Gastrocnemius medialis (tissue), 4 donors: ENCODE measurements around the gene CD63. TPM values are rescaled to one million over a fixed set of nuclear protein-coding genes. Genes with fewer than 3 reads are reported as not detected.
A peak's percentile ranks its signal among the peaks of the same experiment; 100 is the strongest.

Source experiments
- ATAC-seq, 2 donors: fragments of 150-250 bp; one replicate each; pipeline ENCODE4 v1.9.1; 2016
- DNase-seq, 2 donors: peaks; one replicate each; pipeline ENCODE4 v3.0.0-alpha.2; 2019
- H3K27ac ChIP-seq, 4 donors: fragments of 200-600 bp; sonication (generic); 1 replicate in 1 of 4; 2 replicates in 3 of 4; pipeline ENCODE4 v1.5.1; 2016 to 2018; ENCODE audit warnings: mild to moderate bottlenecking in 2 of 4, moderate library complexity in 1 of 4
- H3K27me3 ChIP-seq, 3 donors: fragments of 200-600 bp; sonication (generic) in 2 of 3; 1 replicate in 1 of 3; 2 replicates in 2 of 3; pipeline versions ENCODE4 v1.5.1 to v1.6.0; 2016 to 2019; ENCODE audit warnings: mild to moderate bottlenecking in 1 of 3, moderate library complexity in 1 of 3
- H3K36me3 ChIP-seq, 2 donors: fragments of 200-600 bp; sonication (generic) in 1 of 2; one replicate each; pipeline ENCODE4 v1.5.1; 2017 to 2018
- H3K4me1 ChIP-seq, 2 donors: fragments of 200-600 bp; sonication (generic) in 1 of 2; one replicate each; pipeline ENCODE4 v1.5.1; 2016 to 2017; ENCODE audit warnings: mild to moderate bottlenecking in 2 of 2
- H3K4me3 ChIP-seq, 4 donors: fragments of 200-600 bp; sonication (generic) in 3 of 4; 1 replicate in 1 of 4; 2 replicates in 3 of 4; pipeline ENCODE4 v1.5.1; 2016 to 2019; ENCODE audit warnings: mild to moderate bottlenecking in 2 of 4
- H3K9me3 ChIP-seq, 3 donors: fragments of 200-600 bp; sonication (generic) in 2 of 3; 1 replicate in 1 of 3; 2 replicates in 2 of 3; pipeline ENCODE4 v1.5.1; 2016 to 2019
- CTCF ChIP-seq, 5 experiments: fragments of 450-650 bp in 3 of 5; fragments of 200-600 bp in 2 of 5; sonication (generic) in 2 of 5; IDR thresholded peaks in 4 of 5; conservative IDR thresholded peaks in 1 of 5; 1 replicate in 4 of 5; 2 replicates in 1 of 5; pipeline ENCODE4 v1.5.1; 2016 to 2019; ENCODE audit warnings: antibody characterized with exemption in 5 of 5, mild to moderate bottlenecking in 3 of 5, moderate library complexity in 3 of 5
- POLR2A ChIP-seq, 2 donors: fragments of 450-650 bp; IDR thresholded peaks; one replicate each; pipeline ENCODE4 v1.6.1; 2017; ENCODE audit warnings: antibody characterized with exemption in 2 of 2, mild to moderate bottlenecking in 2 of 2, moderate library complexity in 2 of 2
- in situ Hi-C, 4 donors: fragments of 200-750 bp; cut with MboI; loops; one replicate each; pipeline versions ENCODE4 v1.15.0 to v1.8.0; 2017; ENCODE audit warnings: low sequenced_read_pairs in 4 of 4
- intact Hi-C: fragments of 100-400 bp; cut with DNase I; formaldehyde crosslinking; loops from one replicate; pipeline ENCODE4 v1.15.1; 2023; ENCODE audit warnings: low total_unique reads
- total RNA-seq, 4 donors: library from RNA; depleted of rRNA; stranded (reverse); fragments of >200 nt; gene quantifications; one replicate each; pipeline versions ENCODE4 v1.1.0 to v1.2.3, GENCODE V29; 2016

CD63 gene
- total RNA-seq, 4 donors from 2014 or later, result 423 to 1,107 (median 634) TPM

- no peaks in the 10 kb centered on the region for H3K9me3 ChIP-seq
- ATAC-seq (peak in 1 of 2 donors; percentile 10), DNase-seq (peak in 1 of 2 donors; percentile 64)
- H3K4me1 ChIP-seq, result peaks cover 73 to 83% of the 10 kb centered on the region in 2 donors
- intact Hi-C loops (loop anchor here (2.0 to 10.0 kb wide), 2 partner anchors 15 to 1421 kb away; partner anchors contain the start of genes CBX5, HNRNPA1 and RDH5), in situ Hi-C loops (loop anchor here in 1 of 4 donors (25.0 kb wide), 1 partner anchor 1719 kb away; the partner anchor contains the start of gene HOXC10)
- no peaks in the 10 kb centered on the region for H3K27me3 ChIP-seq
- TF ChIP-seq CTCF (IDR thresholded peaks at IDR 0.05 in 4 of 5, conservative IDR thresholded peaks at IDR 0.05 in 1 of 5) (peak; percentile 57 to 75 (median 70)), POLR2A (IDR thresholded peaks at IDR 0.05) (peak; percentile 22 to 38)
- H3K4me3 ChIP-seq, result peak overlapping the region; percentile 59 to 79 (median 68)
- no peaks in the 10 kb centered on the region for H3K36me3 ChIP-seq
- peak overlapping the region; percentile 87 to 96 (median 92) for H3K27ac ChIP-seq
Observed at GRCh38 chr12:55705782-55706402, 22.9 kb downstream of the CD63 start.

- peak overlapping the region; percentile 59 to 79 (median 68) for H3K4me3 ChIP-seq
- intact Hi-C loops, result loop anchor here (2.0 to 10.0 kb wide), 2 partner anchors 16 to 1420 kb away; partner anchors contain the start of genes CBX5, HNRNPA1 and RDH5
- no peaks in the 10 kb centered on the region for H3K36me3 ChIP-seq
- no peaks in the 10 kb centered on the region for H3K27me3 ChIP-seq
- ATAC-seq (peak; percentile 32 to 62), DNase-seq (peak in 1 of 2 donors; percentile 69)
- in situ Hi-C loops, result loop anchor here in 1 of 4 donors (25.0 kb wide), 1 partner anchor 1718 kb away; the partner anchor contains the start of gene HOXC10
- TF ChIP-seq CTCF (IDR thresholded peaks at IDR 0.05 in 4 of 5, conservative IDR thresholded peaks at IDR 0.05 in 1 of 5) (no peak), POLR2A (IDR thresholded peaks at IDR 0.05) (no peak)
- peaks cover 73 to 84% of the 10 kb centered on the region in 2 donors for H3K4me1 ChIP-seq
- H3K27ac ChIP-seq, result peak overlapping the region; percentile 87 to 96 (median 92)
- no peaks in the 10 kb centered on the region for H3K9me3 ChIP-seq
Observed at GRCh38 chr12:55704824-55705718, 23.7 kb downstream of the CD63 start.

- H3K36me3 ChIP-seq, result peaks cover 0 to 4% of the 10 kb centered on the region in 2 donors
- no peaks in the 10 kb centered on the region for H3K9me3 ChIP-seq
- TF ChIP-seq POLR2A (IDR thresholded peaks at IDR 0.05), result peak; percentile 13 to 48
- no peak for TF ChIP-seq CTCF (IDR thresholded peaks at IDR 0.05 in 4 of 5, conservative IDR thresholded peaks at IDR 0.05 in 1 of 5)
- peaks cover 68 to 79% of the 10 kb centered on the region in 2 donors for H3K4me1 ChIP-seq
- intact Hi-C loops, result loop anchor here (2.0 to 10.0 kb wide), 2 partner anchors 17 to 1419 kb away; partner anchors contain the start of genes CBX5, HNRNPA1 and RDH5
- no peaks in the 10 kb centered on the region for H3K27me3 ChIP-seq
- peak; percentile 3 to 20 for ATAC-seq
- peak overlapping the region; percentile 59 to 79 (median 68) for H3K4me3 ChIP-seq
- in situ Hi-C loops, result loop anchor here in 1 of 4 donors (25.0 kb wide), 1 partner anchor 1717 kb away; the partner anchor contains the start of gene HOXC10
- H3K27ac ChIP-seq, result peak overlapping the region; percentile 87 to 96 (median 92)
- peak in 1 of 2 donors; percentile 68 for DNase-seq
Observed at GRCh38 chr12:55703901-55704761, 24.7 kb downstream of the CD63 start.
